NCI-H1048 (cell line): Measurements from ENCODE around the gene PDPN.

ENCODE experiments used
- DNase-seq: peaks from one replicate; lab custom pipeline; 2025; lab: John Stamatoyannopoulos, UW

PDPN gene

GRCh38 chr1:13577846-13578245, 5.8 kb upstream of the PDPN start:
- DNase-seq = no peak

GRCh38 chr1:13581446-13581845, 2.2 kb upstream of the PDPN start:
- DNase-seq = no peak

DNA sequence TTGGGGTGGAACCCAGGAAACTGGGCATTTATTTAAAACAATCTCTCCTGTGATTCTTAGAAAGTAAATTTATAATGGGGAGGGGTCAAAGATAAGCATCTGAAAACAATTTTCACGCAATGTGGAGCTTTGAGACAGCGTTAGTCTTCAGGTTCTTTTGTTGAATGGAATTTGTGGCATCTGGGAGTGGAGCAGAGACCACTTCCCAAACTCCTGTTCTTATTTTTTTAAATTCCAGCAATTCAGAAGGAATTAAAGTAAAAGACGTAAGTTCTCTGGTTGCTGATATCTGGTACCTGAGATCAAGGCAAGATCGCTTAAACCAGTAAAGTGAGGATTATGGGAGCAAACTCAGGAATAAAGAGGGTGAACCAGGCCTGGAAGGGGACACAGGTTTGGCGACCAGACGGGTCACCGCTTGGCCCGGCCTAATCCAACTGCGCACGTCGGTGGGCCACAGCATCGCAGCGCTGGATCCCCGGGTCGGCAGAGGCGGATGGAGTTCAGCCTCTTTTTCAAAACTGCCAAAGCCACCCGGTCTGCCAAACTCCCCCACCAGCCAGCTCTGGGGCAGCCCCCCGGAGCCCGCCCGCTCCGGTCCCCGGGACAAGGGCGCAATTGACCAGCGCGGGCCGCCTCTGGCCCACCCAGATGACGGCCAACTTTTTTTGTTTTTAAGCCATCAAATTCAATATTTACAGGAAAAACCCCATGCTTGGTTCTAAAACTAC, 754 bp upstream of the PDPN start:
- no peak for DNase-seq

DNA sequence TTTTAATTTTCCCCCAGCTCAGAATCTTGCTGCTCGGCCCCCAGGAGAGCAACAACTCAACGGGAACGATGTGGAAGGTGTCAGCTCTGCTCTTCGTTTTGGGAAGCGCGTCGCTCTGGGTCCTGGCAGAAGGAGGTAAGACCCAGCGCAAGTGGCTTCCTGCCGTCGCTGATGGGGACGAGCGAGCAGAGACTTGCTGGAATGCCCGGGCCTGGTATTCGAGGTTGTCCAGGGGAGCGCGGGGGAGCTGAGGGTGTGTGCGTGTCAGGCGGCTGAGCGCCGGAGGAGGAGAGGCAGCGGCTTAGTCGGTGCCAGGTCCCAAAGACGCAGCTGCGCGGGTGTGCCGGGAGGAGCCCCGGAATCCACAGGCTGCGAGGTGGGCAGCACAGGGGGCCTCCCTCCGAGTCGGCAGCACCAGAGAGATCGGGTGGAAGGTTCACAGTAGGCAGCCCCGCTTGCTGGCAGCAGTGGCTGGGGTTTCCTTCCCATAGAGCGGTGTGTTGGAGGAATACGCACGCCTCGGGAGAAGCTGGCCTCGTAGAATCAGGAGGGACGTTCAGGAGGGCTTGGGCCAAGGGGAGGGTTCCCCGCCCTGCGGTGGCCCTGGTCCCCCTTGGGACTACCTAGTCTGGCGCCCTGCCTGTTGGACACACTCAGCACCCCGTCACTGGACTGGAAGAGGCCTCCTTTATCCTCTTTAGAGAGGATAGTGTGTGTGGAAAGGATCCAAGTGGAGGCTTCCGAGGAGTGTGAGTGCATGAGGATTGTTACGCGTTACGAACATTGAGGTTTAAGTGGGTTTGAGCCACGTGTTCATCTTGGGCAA, 547 bp downstream of the PDPN start:
- DNase-seq = no peak

DNA sequence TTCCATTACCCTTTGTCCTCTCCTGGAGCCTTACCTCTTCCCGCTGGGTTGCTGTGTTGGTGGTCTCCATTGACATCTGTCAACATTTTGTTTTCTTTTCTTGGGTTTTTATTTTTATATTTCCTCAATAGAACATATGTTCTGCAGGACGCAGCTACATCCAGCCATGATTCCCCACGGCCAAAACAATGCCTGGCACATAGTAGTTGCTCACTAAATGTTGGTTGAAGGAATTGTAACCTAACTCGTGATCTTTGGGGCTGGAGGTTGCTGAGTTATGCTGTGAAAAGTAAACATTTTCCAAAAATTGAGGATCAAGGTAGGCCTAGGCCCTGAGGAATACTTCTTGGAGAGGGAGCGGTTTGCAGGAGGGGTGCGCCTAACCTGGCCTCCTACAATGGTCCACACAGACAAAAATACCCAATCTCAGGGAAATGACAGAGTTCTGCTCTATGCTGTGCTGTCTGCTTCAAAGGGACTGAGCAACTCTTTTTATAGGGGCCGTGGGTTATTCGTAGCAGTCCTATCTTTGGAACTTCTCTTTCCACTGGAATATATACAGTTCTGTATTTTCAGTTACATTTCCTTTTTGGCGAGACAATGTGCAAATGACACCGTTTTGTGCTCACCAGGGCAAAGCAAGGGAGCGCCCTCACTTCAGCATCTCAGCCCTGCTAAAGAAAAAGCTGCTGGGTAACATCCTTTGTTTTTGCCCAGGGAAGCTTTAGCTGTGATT, 1.4 kb downstream of the PDPN start:
- DNase-seq = no peak

DNA sequence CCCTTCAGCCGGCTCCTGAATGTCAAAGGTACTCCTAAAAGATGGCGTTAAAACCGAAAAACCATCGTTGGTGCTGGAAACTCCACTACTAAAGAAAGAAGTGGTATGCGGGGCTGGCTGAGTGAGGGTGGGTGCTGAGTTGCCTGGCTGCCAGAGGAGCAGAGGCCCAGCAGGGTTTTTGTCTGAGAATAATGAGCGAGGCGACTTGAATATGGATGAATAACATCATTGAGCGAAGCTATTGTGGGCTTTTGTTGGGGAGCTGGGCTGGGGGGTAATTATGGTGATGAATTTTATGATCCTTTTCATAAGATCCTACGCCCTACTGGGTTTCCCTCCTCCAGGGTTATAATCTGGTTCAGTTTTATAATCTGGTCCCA, 2.0 kb downstream of the PDPN start:
- no peak for DNase-seq

GRCh38 chr1:13586001-13586400, 2.4 kb downstream of the PDPN start:
- DNase-seq = no peak

GRCh38 chr1:13587256-13588030, 3.8 kb downstream of the PDPN start:
- DNase-seq = no peak

DNA sequence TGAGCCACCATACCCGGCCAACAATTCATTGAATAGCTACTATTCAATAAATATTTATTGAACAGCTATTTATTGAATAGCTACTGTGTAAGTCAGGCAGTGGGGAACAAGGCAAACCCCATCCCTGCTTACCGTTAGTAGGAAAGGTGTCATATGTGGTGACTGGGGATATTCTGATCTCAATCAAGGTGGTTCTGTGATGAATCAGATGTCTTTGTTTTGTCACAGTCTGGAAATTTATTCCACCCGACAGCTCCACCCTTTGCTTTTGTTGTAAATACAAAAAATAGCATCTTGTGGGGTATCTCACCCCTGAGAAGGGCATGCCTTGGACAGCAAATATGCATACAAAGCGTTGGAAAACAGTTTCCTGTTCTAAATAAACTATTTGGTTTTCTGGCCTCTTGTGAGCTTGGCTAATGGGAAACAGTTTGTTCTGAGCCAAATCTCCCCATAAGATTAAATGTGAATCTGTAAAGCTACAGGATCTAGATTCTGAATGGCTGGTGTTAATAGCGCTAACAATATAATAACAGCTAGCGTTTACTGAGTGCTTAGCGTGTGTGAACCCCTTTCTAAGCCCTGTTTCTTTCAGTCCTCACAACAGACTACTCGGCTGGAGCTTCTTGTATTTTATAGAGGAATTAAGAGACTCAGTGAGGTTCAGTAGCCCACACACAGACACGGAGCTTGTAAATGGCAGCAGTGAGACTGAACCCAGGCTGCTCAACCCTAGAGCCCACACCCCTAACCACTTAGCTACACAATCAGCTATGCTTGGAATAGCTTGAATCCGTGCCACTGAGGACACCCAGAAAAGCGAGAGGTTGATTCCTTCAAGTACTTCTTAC, 5.5 kb downstream of the PDPN start:
- no peak for DNase-seq

DNA sequence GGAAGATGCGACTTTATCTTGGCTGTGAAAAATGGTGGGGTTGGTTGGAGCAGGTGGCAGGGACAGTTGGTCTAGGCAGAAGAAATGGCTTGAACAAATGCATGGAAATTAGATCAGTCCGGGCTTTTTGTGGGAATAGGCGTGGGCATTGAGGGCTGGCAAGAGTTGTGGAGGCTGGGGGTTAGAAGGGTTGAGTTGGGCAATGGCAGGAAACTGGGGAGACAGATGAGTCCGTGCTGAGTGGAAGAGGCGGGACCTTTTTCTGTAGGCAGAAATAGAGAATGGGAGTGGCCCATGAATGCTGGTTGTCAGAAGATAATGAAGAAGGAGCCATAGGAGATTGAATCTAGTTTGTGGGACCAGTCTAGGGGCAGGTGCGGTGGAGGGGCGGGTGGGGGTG, 6.9 kb downstream of the PDPN start:
- DNase-seq = no peak

DNA sequence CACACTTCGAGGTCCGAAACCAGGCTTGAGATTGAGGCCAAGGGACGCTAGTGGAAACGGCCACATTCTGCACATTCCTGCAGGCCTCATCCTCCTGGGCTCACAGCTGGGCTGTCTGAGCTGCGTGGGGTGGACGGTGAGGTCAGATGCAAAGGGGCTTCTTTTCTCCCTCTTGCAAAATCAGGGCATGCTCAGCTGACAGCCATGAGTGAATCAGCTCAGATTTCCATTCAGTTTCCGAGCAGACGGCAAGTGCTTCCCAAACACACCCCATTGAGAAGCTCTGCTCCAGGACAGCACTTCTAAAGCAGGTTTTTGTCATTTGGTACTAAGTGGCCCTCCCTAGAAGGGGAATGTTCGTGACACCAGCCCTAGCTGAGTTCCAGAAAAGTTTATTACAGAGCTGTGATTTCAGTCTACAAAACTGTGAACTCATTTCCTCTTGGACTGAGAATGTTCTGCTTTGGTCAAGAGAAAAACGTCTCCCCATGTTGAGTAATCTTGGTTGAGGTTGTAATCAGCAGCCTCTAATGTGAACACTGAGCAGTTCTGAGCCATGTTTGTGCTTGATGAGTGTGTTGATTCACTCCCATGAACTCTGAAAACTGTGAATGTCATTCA, 10.0 kb downstream of the PDPN start:
- DNase-seq = no peak

DNA sequence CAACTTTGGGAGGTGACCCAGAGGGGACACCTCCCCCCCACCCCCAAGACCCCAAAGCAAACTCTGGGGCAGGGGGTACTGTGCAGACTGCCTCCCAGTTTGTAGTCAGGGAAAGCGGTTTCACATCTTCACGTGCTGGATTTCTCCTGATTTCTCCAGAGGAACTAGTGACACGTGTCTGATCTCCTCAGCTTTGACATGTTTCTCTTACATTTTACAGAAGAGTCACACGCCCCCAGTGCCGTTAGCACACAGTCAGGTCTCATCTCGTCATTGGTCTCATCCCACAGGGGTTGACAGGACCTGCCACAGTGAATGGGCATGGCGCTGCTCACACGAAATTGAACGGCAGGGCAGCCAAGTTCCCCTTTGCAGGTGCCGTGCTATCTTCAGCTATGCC, 11.8 kb downstream of the PDPN start:
- DNase-seq = no peak

DNA sequence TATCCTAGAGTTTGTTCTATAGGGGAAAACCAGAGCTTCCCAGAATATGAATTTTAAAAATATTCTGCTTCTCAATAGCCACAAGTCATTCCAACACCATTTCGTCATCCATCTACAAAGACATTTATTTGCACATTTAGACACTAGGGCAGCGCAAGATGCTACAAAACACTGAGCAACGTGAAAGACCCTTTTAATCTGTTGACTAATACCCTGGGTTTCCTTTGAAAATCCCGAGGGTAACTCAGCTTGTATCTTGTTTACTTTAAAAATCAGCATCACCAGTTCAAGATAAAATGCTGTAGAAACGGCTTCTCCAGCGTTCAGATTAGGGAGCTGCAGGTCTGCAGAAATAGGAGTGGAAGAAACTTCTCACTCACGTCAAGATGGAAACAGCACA, 13.5 kb downstream of the PDPN start:
- DNase-seq = no peak

- no peak for DNase-seq
Observed at GRCh38 chr1:13600762-13601453, 17.3 kb downstream of the PDPN start.

GRCh38 chr1:13604176-13604575, 20.5 kb downstream of the PDPN start:
- DNase-seq = no peak

DNA sequence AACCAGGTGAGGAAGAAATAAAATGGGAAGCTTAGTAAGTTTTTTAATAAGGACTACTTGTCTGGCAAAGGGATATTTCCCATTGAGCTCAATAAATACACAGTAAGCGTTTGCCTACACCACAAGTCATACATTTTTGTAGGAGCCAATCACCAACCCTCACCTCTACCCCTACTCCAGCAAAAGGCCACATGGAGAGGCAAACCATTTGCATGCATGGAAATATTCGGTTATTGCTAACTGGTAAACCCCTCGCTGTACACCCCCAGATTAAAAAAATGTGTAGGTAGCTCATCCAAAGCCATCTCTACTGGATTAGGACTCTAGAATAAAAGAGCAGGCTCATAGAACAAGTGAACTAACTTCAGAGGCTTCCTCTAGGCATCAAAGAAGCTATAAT, 21.1 kb downstream of the PDPN start:
- DNase-seq = no peak

GRCh38 chr1:13605159-13605558, 21.5 kb downstream of the PDPN start:
- no peak for DNase-seq

DNA sequence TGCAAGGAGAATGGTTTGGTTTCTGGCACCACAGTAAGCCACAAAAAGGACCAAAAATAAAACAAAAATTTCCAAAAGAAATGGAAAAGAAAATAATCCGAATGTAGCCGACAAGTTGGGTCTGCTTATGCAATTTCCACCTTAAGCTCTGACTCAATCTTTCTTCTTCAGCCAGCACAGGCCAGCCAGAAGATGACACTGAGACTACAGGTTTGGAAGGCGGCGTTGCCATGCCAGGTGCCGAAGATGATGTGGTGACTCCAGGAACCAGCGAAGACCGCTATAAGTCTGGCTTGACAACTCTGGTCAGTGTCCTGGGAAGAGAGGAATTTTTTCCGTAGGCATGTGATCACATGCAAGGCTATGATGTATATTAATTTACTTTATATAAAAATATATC, 23.4 kb downstream of the PDPN start:
- no peak for DNase-seq

GRCh38 chr1:13616234-13616633, 32.6 kb downstream of the PDPN start:
- DNase-seq = no peak

GRCh38 chr1:13617108-13617507, 33.5 kb downstream of the PDPN start:
- no peak for DNase-seq
